HUES64 (cell line): Measurements from ENCODE around the gene ENDOV.

Experiments
- H3K27ac ChIP-seq: 2 replicates; pipeline ENCODE4 v1.7.0; 2013; ENCODE audit warnings: low read depth, low read length, inconsistent platforms
- H3K27me3 ChIP-seq: 2 replicates; pipeline ENCODE4 v1.6.1; 2013; ENCODE audit warnings: mild to moderate bottlenecking, low read length; ENCODE audit not compliant: insufficient read depth
- H3K36me3 ChIP-seq: 2 replicates; pipeline ENCODE4 v1.6.1; 2013; ENCODE audit warnings: mild to moderate bottlenecking, low read length; ENCODE audit not compliant: insufficient read depth
- H3K4me1 ChIP-seq: 2 replicates; pipeline ENCODE4 v1.6.1; 2013; ENCODE audit warnings: mild to moderate bottlenecking, low read length, moderate library complexity; ENCODE audit not compliant: insufficient read depth
- H3K4me3 ChIP-seq: 2 replicates; pipeline ENCODE4 v1.5.1; 2013; ENCODE audit warnings: mild to moderate bottlenecking, low read length, moderate library complexity
- H3K9ac ChIP-seq: 2 replicates; pipeline ENCODE4 v1.6.1; 2013; ENCODE audit warnings: mild to moderate bottlenecking, low read depth, low read length
- H3K9me3 ChIP-seq: 2 replicates; pipeline ENCODE4 v1.6.1; 2013; ENCODE audit warnings: low read depth, low read length; ENCODE audit not compliant: insufficient read depth
- WGBS: fragments of 150-250, 120-280 bp; methylation state at CpG from one replicate; pipeline ENCODE4 v1.1.7; 2013; ENCODE audit warnings: missing lambda C conversion rate; 5-methylcytosine and 5-hydroxymethylcytosine counted together

ENDOV gene

GRCh38 chr17:80445007-80445725, 30.2 kb downstream of the ENDOV start:
- Histone ChIP-seq H3K4me3 (no peak overlapping the region), H3K9me3 (no peaks in the 10 kb centered on the region), H3K4me1 (0 out of 2 replicates have a peak, but pooled peaks cover 3% of the 10 kb centered on the region), H3K27ac (no peak overlapping the region), H3K9ac (no peak overlapping the region), H3K27me3 (peaks cover 29% of the 10 kb centered on the region), H3K36me3 (no peaks in the 10 kb centered on the region)
- WGBS, result 76% methylated on average over 26 of the region's 26 CpGs

GRCh38 chr17:80445726-80446110, 30.8 kb downstream of the ENDOV start:
- no peak overlapping the region for H3K9ac ChIP-seq
- H3K9me3 ChIP-seq, result no peaks in the 10 kb centered on the region
- H3K4me3 ChIP-seq, result no peak overlapping the region
- no peak overlapping the region for H3K27ac ChIP-seq
- 86% methylated on average over 10 of the region's 10 CpGs for WGBS
- H3K36me3 ChIP-seq, result no peaks in the 10 kb centered on the region
- 0 out of 2 replicates have a peak, but pooled peaks cover 2% of the 10 kb centered on the region for H3K4me1 ChIP-seq
- H3K27me3 ChIP-seq, result peaks cover 29% of the 10 kb centered on the region

- H3K4me3 ChIP-seq, result no peak overlapping the region
- 76% methylated on average over 11 of the region's 12 CpGs for WGBS
- H3K27ac ChIP-seq, result no peak overlapping the region
- H3K9ac ChIP-seq, result no peak overlapping the region
- H3K27me3 ChIP-seq, result peaks cover 25% of the 10 kb centered on the region
- H3K36me3 ChIP-seq, result no peaks in the 10 kb centered on the region
- H3K4me1 ChIP-seq, result no peaks in the 10 kb centered on the region
- no peaks in the 10 kb centered on the region for H3K9me3 ChIP-seq
Observed at GRCh38 chr17:80446645-80447405, 31.9 kb downstream of the ENDOV start.

DNA sequence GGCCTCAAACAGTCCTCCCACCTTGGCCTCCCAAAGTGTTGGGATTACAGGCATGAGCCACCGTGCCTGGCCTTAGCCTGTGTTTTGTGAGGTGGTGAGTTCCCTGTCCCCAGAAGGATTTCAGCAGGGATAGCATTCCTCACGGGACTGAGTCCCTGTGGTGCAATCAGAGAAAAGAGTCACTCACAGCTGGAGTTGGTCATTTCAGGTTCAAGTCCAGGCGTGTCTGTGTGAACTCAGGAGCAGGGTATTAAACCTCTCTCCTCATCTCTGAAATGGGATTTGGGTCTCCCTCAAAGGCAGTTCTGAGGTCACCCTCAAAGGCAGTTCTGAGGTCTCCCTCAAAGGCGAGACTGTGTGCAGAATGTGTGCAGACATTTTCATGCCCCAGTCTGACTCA, 32.8 kb downstream of the ENDOV start:
- Histone ChIP-seq H3K27me3 (peaks cover 21% of the 10 kb centered on the region), H3K27ac (no peak overlapping the region), H3K9me3 (no peaks in the 10 kb centered on the region), H3K4me3 (no peak overlapping the region), H3K9ac (no peak overlapping the region), H3K36me3 (no peaks in the 10 kb centered on the region), H3K4me1 (no peaks in the 10 kb centered on the region)
- WGBS, result 84% methylated on average over 4 of the region's 4 CpGs

DNA sequence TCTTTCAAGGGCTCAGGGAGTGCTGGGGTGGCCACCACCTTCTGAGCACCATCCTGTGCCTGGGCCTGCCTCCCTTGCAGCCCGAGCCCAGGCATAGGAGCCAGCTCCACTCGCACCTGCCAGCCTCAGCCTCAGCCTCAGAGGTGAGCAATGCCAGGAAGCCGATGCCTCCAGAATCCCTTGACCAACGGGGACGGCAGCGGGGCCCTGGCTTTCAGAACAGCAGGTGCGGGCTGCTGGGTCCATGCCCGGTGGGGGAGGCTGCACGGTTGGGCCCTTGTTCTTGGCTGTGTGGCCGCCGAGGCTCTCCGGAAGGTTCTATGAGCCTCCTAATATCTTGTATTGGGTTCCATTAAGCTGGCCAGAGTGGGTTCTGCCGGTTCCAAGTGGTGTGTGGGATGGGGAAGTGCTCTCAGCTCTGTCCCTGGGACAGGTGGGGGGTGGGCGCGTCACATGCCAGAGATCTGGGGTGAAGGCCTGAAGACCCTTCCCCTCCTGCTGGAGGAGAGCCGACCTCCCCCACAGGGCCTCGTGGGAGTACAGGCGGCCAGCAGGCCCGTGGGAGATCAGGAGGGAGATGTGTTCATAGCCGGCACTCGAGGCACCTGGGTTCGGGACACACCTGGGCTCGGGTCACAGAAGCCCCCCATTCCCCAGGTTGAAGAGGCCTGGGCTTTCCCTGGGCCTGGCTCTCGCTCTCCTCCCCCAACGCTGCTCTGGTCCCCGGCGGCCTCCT, 34.4 kb downstream of the ENDOV start:
- peaks cover 12% of the 10 kb centered on the region for H3K27me3 ChIP-seq
- no peak overlapping the region for H3K4me3 ChIP-seq
- no peaks in the 10 kb centered on the region for H3K4me1 ChIP-seq
- H3K9me3 ChIP-seq, result no peaks in the 10 kb centered on the region
- no peak overlapping the region; the same call in 1 of the 2 replicates for H3K9ac ChIP-seq
- H3K27ac ChIP-seq, result no peak overlapping the region
- no peaks in the 10 kb centered on the region for H3K36me3 ChIP-seq
- 87% methylated on average over 25 of the region's 27 CpGs for WGBS

DNA sequence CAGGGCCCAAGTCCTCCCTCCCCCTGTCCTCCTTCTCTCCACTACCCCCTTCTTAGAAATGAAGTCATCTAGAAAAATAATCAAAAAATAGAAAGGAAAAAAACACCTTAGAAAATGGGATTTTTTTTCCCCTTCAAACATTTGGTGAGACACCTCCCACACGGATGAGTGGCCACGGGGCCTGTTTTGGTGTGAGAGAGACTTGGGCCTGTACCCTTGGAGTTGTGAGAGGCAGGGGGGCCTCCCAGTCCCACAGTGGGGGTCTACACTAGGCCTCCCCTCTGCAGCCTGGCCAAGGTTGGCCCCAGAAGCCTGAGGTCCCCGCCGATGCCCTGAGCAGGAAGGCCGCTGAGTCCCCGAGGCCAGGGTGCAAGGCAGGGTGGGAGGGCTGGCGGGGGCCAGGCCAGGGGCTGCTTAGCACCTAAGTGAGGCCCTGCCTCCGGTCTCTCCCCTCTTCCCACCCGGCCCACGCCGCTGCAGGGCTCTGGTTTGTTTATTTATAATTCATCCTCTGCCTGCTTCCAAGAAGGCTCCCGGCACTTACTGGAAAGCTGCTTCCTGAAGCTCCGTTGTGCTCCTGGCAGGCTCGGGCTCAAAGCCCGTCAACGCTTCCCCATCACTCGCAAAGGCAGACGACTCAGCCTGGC, 35.1 kb downstream of the ENDOV start:
- 82% methylated on average over 18 of the region's 18 CpGs for WGBS

GRCh38 chr17:80451104-80451775, 36.3 kb downstream of the ENDOV start:
- no peak overlapping the region for H3K9ac ChIP-seq
- H3K27me3 ChIP-seq, result peaks cover 11% of the 10 kb centered on the region
- no peak overlapping the region for H3K27ac ChIP-seq
- H3K4me1 ChIP-seq, result peaks cover 6% of the 10 kb centered on the region
- WGBS, result 86% methylated on average over 9 of the region's 9 CpGs
- H3K36me3 ChIP-seq, result no peaks in the 10 kb centered on the region
- no peak overlapping the region for H3K4me3 ChIP-seq
- H3K9me3 ChIP-seq, result no peaks in the 10 kb centered on the region

More for the DNA sequence above, 35.1 kb downstream of the ENDOV start:
- no peaks in the 10 kb centered on the region for H3K4me1 ChIP-seq
- H3K27me3 ChIP-seq, result peaks cover 12% of the 10 kb centered on the region
- no peaks in the 10 kb centered on the region for H3K36me3 ChIP-seq
- no peak overlapping the region for H3K9ac ChIP-seq
- no peak overlapping the region for H3K27ac ChIP-seq
- no peaks in the 10 kb centered on the region for H3K9me3 ChIP-seq
- no peak overlapping the region for H3K4me3 ChIP-seq

GRCh38 chr17:80452173-80452915, 37.4 kb downstream of the ENDOV start:
- no peak overlapping the region; the same call in 1 of the 2 replicates for H3K9ac ChIP-seq
- H3K4me1 ChIP-seq, result peaks cover 6% of the 10 kb centered on the region
- H3K27me3 ChIP-seq, result peaks cover 22% of the 10 kb centered on the region
- H3K9me3 ChIP-seq, result no peaks in the 10 kb centered on the region
- H3K27ac ChIP-seq, result no peak overlapping the region
- H3K36me3 ChIP-seq, result no peaks in the 10 kb centered on the region
- no peak overlapping the region for H3K4me3 ChIP-seq
- WGBS, result 81% methylated on average over 14 of the region's 14 CpGs

GRCh38 chr17:80453126-80453997, 38.4 kb downstream of the ENDOV start:
- 89% methylated on average over 19 of the region's 19 CpGs for WGBS
- peaks cover 33% of the 10 kb centered on the region for H3K27me3 ChIP-seq
- H3K9ac ChIP-seq, result peak overlapping the region; percentile 98
- no peaks in the 10 kb centered on the region for H3K9me3 ChIP-seq
- H3K4me3 ChIP-seq, result peak overlapping the region; percentile 76
- no peaks in the 10 kb centered on the region for H3K36me3 ChIP-seq
- peaks cover 6% of the 10 kb centered on the region for H3K4me1 ChIP-seq
- no peak overlapping the region for H3K27ac ChIP-seq
